ENCODE measurements around the gene ZNF416. TPM values are rescaled to one million over a fixed set of nuclear protein-coding genes. Genes with fewer than 3 reads are reported as not detected.

The ZNF416 gene
- total and polyA plus RNA-seq, 4 donors = 6.2 to 10.9 (median 7.4) TPM

DNA sequence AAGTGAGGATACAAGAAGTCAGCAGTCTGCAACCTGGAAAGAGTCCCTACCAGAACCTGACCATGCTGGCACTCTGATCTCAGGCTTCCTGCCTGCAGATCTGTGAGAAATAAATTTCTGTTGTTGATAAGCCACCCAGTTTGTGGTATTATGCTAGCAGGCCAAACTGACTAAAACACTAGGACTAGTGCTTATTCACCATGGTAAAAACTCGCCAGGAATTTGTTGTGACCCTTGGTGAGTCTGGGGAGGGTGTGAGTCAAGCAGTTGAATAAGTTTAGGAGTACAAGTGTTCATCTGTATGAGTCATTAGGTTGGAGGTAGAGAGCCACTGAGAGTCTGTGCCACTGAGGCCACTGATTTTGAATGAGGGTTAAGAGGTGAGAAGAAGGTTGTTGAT is 8.8 kb upstream of the ZNF416 start:
- peaks cover 45% of the 10 kb centered on the region for H3K36me3 ChIP-seq (ENCODE audit: control insufficient read depth, insufficient read depth, low read length)
- H3K9me3 ChIP-seq (ENCODE audit: control insufficient read depth, insufficient read depth, low read length) = peaks cover 2% of the 10 kb centered on the region

DNA sequence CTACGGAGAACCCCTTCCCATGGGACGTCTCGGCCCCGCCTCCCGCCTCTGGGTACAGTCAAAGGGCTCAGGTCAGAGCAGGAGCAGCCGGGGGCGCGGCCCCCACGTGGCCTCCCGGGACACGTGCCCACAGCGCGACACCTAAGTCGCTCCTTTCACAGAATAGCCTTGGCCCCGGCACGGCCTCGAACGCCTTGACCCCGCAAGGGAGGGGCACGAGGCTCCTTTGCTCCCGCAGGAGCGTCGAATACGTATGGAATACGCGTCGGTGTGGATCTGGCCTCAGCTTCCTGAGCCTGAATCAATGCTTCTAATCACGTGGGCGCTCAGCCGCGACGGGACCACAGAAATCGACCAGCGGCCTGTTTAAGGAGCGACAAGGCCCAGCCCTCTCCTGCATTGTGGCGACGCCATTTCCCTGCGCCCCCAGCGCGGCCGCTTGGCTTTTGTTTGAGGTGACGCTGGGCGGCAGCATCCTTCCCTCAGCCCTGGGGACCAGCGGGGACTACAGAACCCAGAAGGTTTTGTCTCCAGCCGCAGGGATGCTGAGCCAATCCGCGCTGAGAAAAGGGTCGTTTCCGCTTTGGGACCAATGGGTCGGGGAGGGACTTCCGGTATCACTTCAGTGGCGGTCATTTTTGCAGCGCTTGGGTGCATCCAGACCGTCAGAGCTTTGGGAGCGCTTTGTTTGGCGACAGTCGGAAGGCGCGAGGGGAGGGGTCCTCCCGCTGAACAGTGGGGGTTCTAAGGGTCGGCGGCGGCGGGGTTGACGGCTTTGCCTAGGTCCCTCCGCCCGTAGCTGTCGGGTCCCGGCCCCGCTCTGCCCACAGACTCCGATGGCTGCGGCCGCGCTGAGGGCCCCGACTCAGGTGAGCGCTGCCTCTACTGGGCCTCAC is 5.1 kb upstream of the ZNF416 start, which contains the start of gene ZIK1:
Gene ZIK1, plus strand, starts transcription at position 625 of the 896 bp plus-strand sequence. Its CDS starts 212 bp downstream, at position 837.
- Histone ChIP-seq H3K27me3 (ENCODE audit: control insufficient read depth, insufficient read depth, low read length) (no peaks in the 10 kb centered on the region), H3K4me3 (ENCODE audit: low read depth, low read length) (peak within 1 kb of the TSS; percentile 80), H3K36me3 (ENCODE audit: control insufficient read depth, insufficient read depth, low read length) (peaks cover 17% of the 10 kb centered on the region), H3K9me3 (ENCODE audit: control insufficient read depth, insufficient read depth, low read length) (no peaks in the 10 kb centered on the region), H3K27ac (ENCODE audit: low read depth, low read length) (peak within 1 kb of the TSS; percentile 93), H3K4me1 (ENCODE audit: control insufficient read depth, insufficient read depth, low read length) (peaks cover 20% of the 10 kb centered on the region)
- DNase-seq (ENCODE audit: low read depth in 4 of 6, low spot score in 6 of 6) = peak; percentile 87 to 100 (median 96)
- under 1% methylated on average over 76 of the region's 76 CpGs for WGBS (ENCODE audit: insufficient coverage)

More for the DNA sequence above, 8.8 kb upstream of the ZNF416 start:
- DNase-seq (ENCODE audit: low read depth in 4 of 6, low spot score in 6 of 6) = no peak
- peaks cover 20% of the 10 kb centered on the region for H3K4me1 ChIP-seq (ENCODE audit: control insufficient read depth, insufficient read depth, low read length)
- no peaks in the 10 kb centered on the region for H3K27me3 ChIP-seq (ENCODE audit: control insufficient read depth, insufficient read depth, low read length)
- H3K27ac ChIP-seq (ENCODE audit: low read depth, low read length) = no peak overlapping the region
- H3K4me3 ChIP-seq (ENCODE audit: low read depth, low read length) = no peak overlapping the region
- whole genome bisulfite sequencing (ENCODE audit: insufficient coverage) = 100% methylated on average over 1 of the region's 1 CpG

DNA sequence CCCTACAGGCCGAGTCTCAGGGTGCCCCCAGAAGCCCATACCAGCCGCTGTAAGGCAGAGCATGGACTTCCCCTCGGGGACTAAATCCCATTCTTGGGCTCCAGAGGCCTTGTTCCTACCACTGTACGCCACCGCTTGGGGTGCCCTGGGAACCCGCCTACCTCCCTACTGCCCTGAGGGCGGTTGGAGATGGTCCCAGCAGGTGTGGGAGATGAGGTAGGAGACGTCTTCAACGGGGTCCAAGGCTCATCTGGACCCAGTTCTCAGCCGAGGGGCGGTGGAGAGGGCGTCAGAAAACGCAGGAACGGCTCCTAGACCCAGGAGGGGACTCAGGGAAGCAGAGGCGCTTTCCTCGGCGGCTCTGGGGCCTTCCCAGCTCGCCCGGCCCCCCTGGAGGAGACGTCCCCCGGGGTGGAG is 4.4 kb upstream of the ZNF416 start:
- Histone ChIP-seq H3K27me3 (ENCODE audit: control insufficient read depth, insufficient read depth, low read length) (no peaks in the 10 kb centered on the region), H3K9me3 (ENCODE audit: control insufficient read depth, insufficient read depth, low read length) (no peaks in the 10 kb centered on the region), H3K36me3 (ENCODE audit: control insufficient read depth, insufficient read depth, low read length) (peaks cover 10% of the 10 kb centered on the region), H3K27ac (ENCODE audit: low read depth, low read length) (peak overlapping the region; percentile 93), H3K4me1 (ENCODE audit: control insufficient read depth, insufficient read depth, low read length) (peaks cover 21% of the 10 kb centered on the region), H3K4me3 (ENCODE audit: low read depth, low read length) (peak overlapping the region; percentile 80)
- DNase-seq (ENCODE audit: low read depth in 4 of 6, low spot score in 6 of 6) = no peak
- WGBS (ENCODE audit: insufficient coverage) = 26% methylated on average over 20 of the region's 21 CpGs

DNA sequence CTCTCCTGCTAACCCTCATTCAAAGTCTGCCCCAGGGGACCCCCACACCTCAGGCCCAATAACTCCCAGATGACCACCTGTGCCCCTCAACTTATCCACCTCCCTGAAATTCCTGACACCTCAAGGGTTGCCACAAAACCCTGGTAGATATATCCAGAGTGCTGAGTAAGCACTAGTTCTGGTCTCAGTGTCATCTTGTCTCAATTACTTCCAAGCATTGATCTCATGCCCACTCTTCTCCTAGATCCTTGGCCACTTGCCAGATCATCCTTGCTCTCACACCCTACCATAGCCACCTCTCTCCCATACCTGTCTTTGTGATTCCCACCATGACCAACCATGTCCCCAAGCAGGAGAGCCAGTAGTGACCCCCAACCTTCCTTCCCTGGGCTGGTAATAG is 2.0 kb downstream of the ZNF416 start:
- peaks cover 51% of the 10 kb centered on the region for H3K36me3 ChIP-seq (ENCODE audit: control insufficient read depth, insufficient read depth, low read length)
- no peaks in the 10 kb centered on the region for H3K27me3 ChIP-seq (ENCODE audit: control insufficient read depth, insufficient read depth, low read length)
- H3K9me3 ChIP-seq (ENCODE audit: control insufficient read depth, insufficient read depth, low read length) = peaks cover 21% of the 10 kb centered on the region
- H3K4me3 ChIP-seq (ENCODE audit: low read depth, low read length) = no peak overlapping the region
- no peak overlapping the region for H3K27ac ChIP-seq (ENCODE audit: low read depth, low read length)
- no peak for DNase-seq (ENCODE audit: low read depth in 4 of 6, low spot score in 6 of 6)
- peaks cover 6% of the 10 kb centered on the region for H3K4me1 ChIP-seq (ENCODE audit: control insufficient read depth, insufficient read depth, low read length)

DNA sequence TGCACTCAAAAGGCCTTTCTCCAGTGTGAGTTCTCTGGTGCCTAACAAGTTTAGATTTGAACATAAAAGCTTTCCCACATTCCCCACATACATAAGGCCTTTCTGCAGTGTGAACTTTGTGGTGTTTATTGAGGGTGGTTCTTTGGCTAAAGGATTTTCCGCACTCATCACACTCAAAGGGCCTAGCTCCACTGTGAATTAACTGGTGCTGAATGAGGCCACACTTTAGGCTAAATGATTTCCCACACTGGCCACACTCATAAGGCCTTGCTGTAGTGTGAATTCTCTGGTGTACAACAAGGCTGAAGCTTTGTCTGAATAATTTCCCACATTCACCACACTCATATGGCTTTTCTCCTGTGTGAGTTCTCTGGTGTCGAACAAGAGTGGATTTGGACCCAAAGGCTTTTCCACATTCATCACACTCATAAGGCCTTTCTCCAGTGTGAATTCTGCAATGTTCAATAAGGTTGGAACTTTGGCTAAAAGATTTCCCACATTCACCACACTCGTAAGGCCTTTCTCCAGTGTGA is 6.2 kb downstream of the ZNF416 start:
- DNase-seq (ENCODE audit: low read depth in 4 of 6, low spot score in 6 of 6) = no peak
- no peak overlapping the region for H3K27ac ChIP-seq (ENCODE audit: low read depth, low read length)
- H3K4me1 ChIP-seq (ENCODE audit: control insufficient read depth, insufficient read depth, low read length) = no peaks in the 10 kb centered on the region
- no CpG with 5 or more reads among the region's 3 CpGs for WGBS (ENCODE audit: insufficient coverage)
- no peaks in the 10 kb centered on the region for H3K27me3 ChIP-seq (ENCODE audit: control insufficient read depth, insufficient read depth, low read length)
- H3K36me3 ChIP-seq (ENCODE audit: control insufficient read depth, insufficient read depth, low read length) = peaks cover 59% of the 10 kb centered on the region
- peaks cover 28% of the 10 kb centered on the region for H3K9me3 ChIP-seq (ENCODE audit: control insufficient read depth, insufficient read depth, low read length)
- H3K4me3 ChIP-seq (ENCODE audit: low read depth, low read length) = no peak overlapping the region

DNA sequence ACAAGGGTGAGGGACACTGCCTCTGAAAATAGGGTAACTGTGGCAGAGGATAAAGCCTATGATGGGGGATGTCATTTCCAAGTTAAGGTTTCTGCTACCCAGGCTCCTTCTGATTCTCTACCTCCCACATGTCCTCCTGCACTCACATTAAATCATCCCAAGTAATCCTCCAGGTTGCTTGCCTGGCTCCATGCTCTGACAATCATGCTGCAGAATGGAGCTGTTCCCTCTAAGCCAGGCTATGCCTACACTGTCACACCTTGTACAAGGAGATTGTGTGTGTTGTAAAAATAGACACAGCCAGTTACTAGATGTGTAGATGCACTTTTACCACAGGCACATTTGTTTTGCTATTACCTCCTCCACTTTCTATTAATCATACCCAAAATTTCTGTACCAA is 8.0 kb downstream of the ZNF416 start:
- peaks cover 40% of the 10 kb centered on the region for H3K9me3 ChIP-seq (ENCODE audit: control insufficient read depth, insufficient read depth, low read length)
- DNase-seq (ENCODE audit: low read depth in 4 of 6, low spot score in 6 of 6) = no peak
- H3K4me1 ChIP-seq (ENCODE audit: control insufficient read depth, insufficient read depth, low read length) = no peaks in the 10 kb centered on the region
- H3K36me3 ChIP-seq (ENCODE audit: control insufficient read depth, insufficient read depth, low read length) = peaks cover 49% of the 10 kb centered on the region
- H3K27ac ChIP-seq (ENCODE audit: low read depth, low read length) = no peak overlapping the region
- H3K27me3 ChIP-seq (ENCODE audit: control insufficient read depth, insufficient read depth, low read length) = no peaks in the 10 kb centered on the region
- no peak overlapping the region for H3K4me3 ChIP-seq (ENCODE audit: low read depth, low read length)

DNA sequence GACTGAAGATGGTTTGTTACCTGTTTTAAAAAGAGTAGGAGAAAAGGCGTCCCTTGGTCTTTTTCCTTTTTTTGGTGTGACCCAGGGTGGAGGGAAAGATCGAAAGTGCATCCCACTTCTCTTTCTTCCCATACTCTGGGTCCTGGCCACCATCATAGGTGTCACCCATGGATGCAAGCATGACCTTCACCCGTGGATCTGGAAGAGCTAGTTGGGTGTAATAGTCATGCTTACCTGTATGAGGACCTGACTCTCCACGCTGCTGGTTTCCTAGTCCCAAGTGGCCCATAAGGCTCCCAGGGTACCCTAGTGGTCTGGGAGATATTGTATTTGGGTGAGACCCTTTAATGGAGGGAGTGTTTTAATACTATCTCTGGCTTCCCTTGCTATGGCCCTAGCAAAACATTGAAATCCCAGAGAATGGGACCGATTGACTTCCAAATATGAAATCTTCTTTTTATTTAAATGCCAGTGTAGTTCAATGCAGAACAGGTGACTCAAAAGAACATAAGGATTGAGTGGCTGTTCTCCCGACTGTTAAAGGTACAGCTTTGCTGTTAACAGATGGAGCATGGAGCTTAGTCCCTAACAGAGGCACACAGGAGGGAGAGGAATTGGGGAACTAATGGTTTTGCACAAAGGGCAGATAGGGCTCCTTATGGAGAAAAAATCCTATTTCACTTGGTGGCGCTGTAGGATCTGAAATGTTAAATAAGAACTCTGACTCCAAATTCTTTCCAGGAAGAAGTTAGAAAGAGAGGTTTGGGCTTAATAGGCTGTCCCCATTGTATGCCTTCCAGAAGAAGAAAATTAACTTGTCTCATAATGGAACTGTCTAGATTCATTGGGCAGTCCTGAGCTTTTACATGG is 12.1 kb downstream of the ZNF416 start:
- no peaks in the 10 kb centered on the region for H3K4me1 ChIP-seq (ENCODE audit: control insufficient read depth, insufficient read depth, low read length)
- 67% methylated on average over 1 of the region's 7 CpGs for WGBS (ENCODE audit: insufficient coverage)
- no peak overlapping the region for H3K27ac ChIP-seq (ENCODE audit: low read depth, low read length)
- H3K36me3 ChIP-seq (ENCODE audit: control insufficient read depth, insufficient read depth, low read length) = peaks cover 8% of the 10 kb centered on the region
- peaks cover 29% of the 10 kb centered on the region for H3K9me3 ChIP-seq (ENCODE audit: control insufficient read depth, insufficient read depth, low read length)
- DNase-seq (ENCODE audit: low read depth in 4 of 6, low spot score in 6 of 6) = peak in 2 of 6 donors; percentile 42 to 45
- no peaks in the 10 kb centered on the region for H3K27me3 ChIP-seq (ENCODE audit: control insufficient read depth, insufficient read depth, low read length)
- H3K4me3 ChIP-seq (ENCODE audit: low read depth, low read length) = no peak overlapping the region

DNA sequence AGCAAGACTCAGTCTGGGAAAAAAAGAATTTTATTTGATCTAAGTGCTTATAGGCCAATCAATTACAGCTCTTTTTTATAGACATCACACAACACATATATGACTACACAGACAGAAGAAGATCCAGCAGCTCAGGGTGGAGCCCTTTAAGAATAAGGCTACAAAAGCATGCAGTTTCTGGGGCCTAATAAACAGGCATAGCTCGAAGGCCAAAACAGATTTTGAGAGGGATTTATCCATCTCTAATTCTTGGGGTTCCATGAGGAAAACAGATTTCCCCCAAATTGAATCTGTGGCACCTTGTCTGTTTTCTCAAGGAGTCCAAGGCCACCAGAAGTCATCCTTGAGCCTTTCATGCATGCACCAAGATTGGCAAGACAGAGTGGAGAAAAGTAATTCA is 15.2 kb downstream of the ZNF416 start:
- H3K9me3 ChIP-seq (ENCODE audit: control insufficient read depth, insufficient read depth, low read length) = peaks cover 29% of the 10 kb centered on the region
- H3K27ac ChIP-seq (ENCODE audit: low read depth, low read length) = no peak overlapping the region
- no peak overlapping the region for H3K4me3 ChIP-seq (ENCODE audit: low read depth, low read length)
- no peaks in the 10 kb centered on the region for H3K27me3 ChIP-seq (ENCODE audit: control insufficient read depth, insufficient read depth, low read length)
- DNase-seq (ENCODE audit: low read depth in 4 of 6, low spot score in 6 of 6) = no peak
- H3K36me3 ChIP-seq (ENCODE audit: control insufficient read depth, insufficient read depth, low read length) = no peaks in the 10 kb centered on the region
- H3K4me1 ChIP-seq (ENCODE audit: control insufficient read depth, insufficient read depth, low read length) = peaks cover 11% of the 10 kb centered on the region
- WGBS (ENCODE audit: insufficient coverage) = 100% methylated on average over 1 of the region's 1 CpG

DNA sequence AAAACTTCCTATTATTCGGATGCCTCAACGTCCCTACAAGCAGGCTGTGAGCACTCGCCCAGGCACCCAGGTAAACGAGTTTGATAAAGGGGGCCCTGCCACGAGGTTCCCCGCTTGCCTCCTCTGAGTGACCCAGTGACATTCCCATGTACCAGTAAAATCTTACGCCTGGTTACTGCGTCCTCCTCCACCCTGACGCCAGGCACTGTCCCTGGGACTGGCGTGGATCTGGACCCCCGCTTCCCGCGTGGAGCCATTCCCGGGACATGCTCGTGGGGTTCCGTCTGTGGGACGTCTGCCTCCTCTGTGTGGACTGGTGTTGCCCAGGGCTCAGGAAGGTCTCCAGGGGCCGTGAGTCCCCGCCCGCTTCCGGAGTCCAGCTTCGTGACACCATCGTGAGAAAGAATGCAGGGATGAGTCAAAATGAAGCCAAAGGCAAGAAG is 18.6 kb downstream of the ZNF416 start:
- Histone ChIP-seq H3K4me3 (ENCODE audit: low read depth, low read length) (peak overlapping the region; percentile 70), H3K27ac (ENCODE audit: low read depth, low read length) (peak overlapping the region; percentile 27), H3K27me3 (ENCODE audit: control insufficient read depth, insufficient read depth, low read length) (no peaks in the 10 kb centered on the region), H3K4me1 (ENCODE audit: control insufficient read depth, insufficient read depth, low read length) (peaks cover 16% of the 10 kb centered on the region), H3K36me3 (ENCODE audit: control insufficient read depth, insufficient read depth, low read length) (no peaks in the 10 kb centered on the region), H3K9me3 (ENCODE audit: control insufficient read depth, insufficient read depth, low read length) (peaks cover 4% of the 10 kb centered on the region)
- DNase-seq (ENCODE audit: low read depth in 4 of 6, low spot score in 6 of 6) = peak in 2 of 6 donors; percentile 22 to 23
- WGBS (ENCODE audit: insufficient coverage) = 22% methylated on average over 23 of the region's 23 CpGs
